ENCODE measurements around the gene RNF144A. TPM values are rescaled to one million over a fixed set of nuclear protein-coding genes. Genes with fewer than 3 reads are reported as not detected.

RNF144A gene
- total RNA-seq, 1 donor from 2014 or later = 16.6 TPM

- intact Hi-C loops (cut with micrococcal nuclease) = loop anchor here (2.0 kb wide), 1 partner anchor 38 kb away; no protein-coding TSS in a partner anchor
- Mint-ChIP-seq H3K4me1 (ENCODE audit: low read depth) (peaks cover 59% of the 10 kb centered on the region), H3K27ac (no peak overlapping the region)
These were observed 29.5 kb downstream of the RNF144A start for GRCh38 chr2:6946722-6947121.

GRCh38 chr2:6947929-6948676, 30.9 kb downstream of the RNF144A start:
- DNase-seq (ENCODE audit: low spot score) = no peak
- Mint-ChIP-seq H3K36me3 (ENCODE audit: low read depth) (peaks cover 20% of the 10 kb centered on the region), H3K4me3 (no peak overlapping the region), H3K4me1 (ENCODE audit: low read depth) (peaks cover 60% of the 10 kb centered on the region), H3K27me3 (ENCODE audit: insufficient read depth) (no peaks in the 10 kb centered on the region), H3K9me3 (no peaks in the 10 kb centered on the region), H3K27ac (peak overlapping the region; percentile 53)
- intact Hi-C loops (cut with micrococcal nuclease) = loop anchor here (2.0 kb wide), 1 partner anchor 39 kb away; no protein-coding TSS in a partner anchor

More at GRCh38 chr2:6946722-6947121, 29.5 kb downstream of the RNF144A start:
- DNase-seq (ENCODE audit: low spot score) = no peak
- H3K36me3 Mint-ChIP-seq (ENCODE audit: low read depth) = peaks cover 30% of the 10 kb centered on the region
- no peaks in the 10 kb centered on the region for H3K9me3 Mint-ChIP-seq
- H3K4me3 Mint-ChIP-seq = no peak overlapping the region
- H3K27me3 Mint-ChIP-seq (ENCODE audit: insufficient read depth) = no peaks in the 10 kb centered on the region

- no peaks in the 10 kb centered on the region for H3K9me3 Mint-ChIP-seq
- no peak overlapping the region for H3K4me3 Mint-ChIP-seq
- peaks cover 53% of the 10 kb centered on the region for H3K4me1 Mint-ChIP-seq (ENCODE audit: low read depth)
- DNase-seq (ENCODE audit: low spot score) = no peak
- no peaks in the 10 kb centered on the region for H3K27me3 Mint-ChIP-seq (ENCODE audit: insufficient read depth)
- H3K36me3 Mint-ChIP-seq (ENCODE audit: low read depth) = peaks cover 13% of the 10 kb centered on the region
- intact Hi-C loops (cut with micrococcal nuclease) = no loop called here
- no peak overlapping the region for H3K27ac Mint-ChIP-seq
These were observed 31.6 kb downstream of the RNF144A start for GRCh38 chr2:6948677-6949351.

GRCh38 chr2:6951046-6951445, 33.8 kb downstream of the RNF144A start:
- DNase-seq (ENCODE audit: low spot score) = no peak
- Mint-ChIP-seq H3K27me3 (ENCODE audit: insufficient read depth) (no peaks in the 10 kb centered on the region), H3K9me3 (no peaks in the 10 kb centered on the region), H3K4me1 (ENCODE audit: low read depth) (peaks cover 34% of the 10 kb centered on the region), H3K27ac (no peak overlapping the region), H3K4me3 (no peak overlapping the region), H3K36me3 (ENCODE audit: low read depth) (peaks cover 5% of the 10 kb centered on the region)
- intact Hi-C loops (cut with micrococcal nuclease) = no loop called here

GRCh38 chr2:6952101-6952500, 34.9 kb downstream of the RNF144A start:
- Mint-ChIP-seq H3K4me1 (ENCODE audit: low read depth) (peaks cover 34% of the 10 kb centered on the region), H3K27me3 (ENCODE audit: insufficient read depth) (no peaks in the 10 kb centered on the region), H3K4me3 (no peak overlapping the region), H3K36me3 (ENCODE audit: low read depth) (peaks cover 5% of the 10 kb centered on the region), H3K9me3 (no peaks in the 10 kb centered on the region), H3K27ac (no peak overlapping the region)
- intact Hi-C loops (cut with micrococcal nuclease) = no loop called here
- no peak for DNase-seq (ENCODE audit: low spot score)

- Mint-ChIP-seq H3K4me3 (no peak overlapping the region), H3K27me3 (ENCODE audit: insufficient read depth) (no peaks in the 10 kb centered on the region), H3K4me1 (ENCODE audit: low read depth) (peaks cover 22% of the 10 kb centered on the region), H3K9me3 (no peaks in the 10 kb centered on the region), H3K36me3 (ENCODE audit: low read depth) (peaks cover 2% of the 10 kb centered on the region), H3K27ac (no peak overlapping the region)
- intact Hi-C loops (cut with micrococcal nuclease) = no loop called here
- DNase-seq (ENCODE audit: low spot score) = no peak
These were observed 37.4 kb downstream of the RNF144A start for GRCh38 chr2:6954586-6954985.

- no peak for DNase-seq (ENCODE audit: low spot score)
- no peak overlapping the region for H3K27ac Mint-ChIP-seq
- H3K4me3 Mint-ChIP-seq = no peak overlapping the region
- no peaks in the 10 kb centered on the region for H3K9me3 Mint-ChIP-seq
- intact Hi-C loops (cut with micrococcal nuclease) = no loop called here
- peaks cover 20% of the 10 kb centered on the region for H3K4me1 Mint-ChIP-seq (ENCODE audit: low read depth)
- H3K27me3 Mint-ChIP-seq (ENCODE audit: insufficient read depth) = no peaks in the 10 kb centered on the region
- H3K36me3 Mint-ChIP-seq (ENCODE audit: low read depth) = no peaks in the 10 kb centered on the region
These were observed 38.4 kb downstream of the RNF144A start for GRCh38 chr2:6955511-6956136.

GRCh38 chr2:6956566-6956965, 39.4 kb downstream of the RNF144A start:
- DNase-seq (ENCODE audit: low spot score) = no peak
- Mint-ChIP-seq H3K4me3 (no peak overlapping the region), H3K27me3 (ENCODE audit: insufficient read depth) (no peaks in the 10 kb centered on the region), H3K9me3 (no peaks in the 10 kb centered on the region), H3K27ac (no peak overlapping the region), H3K4me1 (ENCODE audit: low read depth) (peaks cover 14% of the 10 kb centered on the region), H3K36me3 (ENCODE audit: low read depth) (no peaks in the 10 kb centered on the region)
- intact Hi-C loops (cut with micrococcal nuclease) = no loop called here

- Mint-ChIP-seq H3K36me3 (ENCODE audit: low read depth) (peaks cover 3% of the 10 kb centered on the region), H3K9me3 (no peaks in the 10 kb centered on the region), H3K4me3 (no peak overlapping the region), H3K4me1 (ENCODE audit: low read depth) (peaks cover 11% of the 10 kb centered on the region), H3K27me3 (ENCODE audit: insufficient read depth) (no peaks in the 10 kb centered on the region), H3K27ac (no peak overlapping the region)
- intact Hi-C loops (cut with micrococcal nuclease) = no loop called here
- DNase-seq (ENCODE audit: low spot score) = no peak
These were observed 40.0 kb downstream of the RNF144A start for GRCh38 chr2:6957031-6957714.

GRCh38 chr2:6957910-6958615, 40.9 kb downstream of the RNF144A start:
- Mint-ChIP-seq H3K27ac (no peak overlapping the region), H3K9me3 (no peaks in the 10 kb centered on the region), H3K36me3 (ENCODE audit: low read depth) (peaks cover 7% of the 10 kb centered on the region), H3K4me1 (ENCODE audit: low read depth) (peaks cover 10% of the 10 kb centered on the region), H3K27me3 (ENCODE audit: insufficient read depth) (no peaks in the 10 kb centered on the region), H3K4me3 (no peak overlapping the region)
- intact Hi-C loops (cut with micrococcal nuclease) = no loop called here
- DNase-seq (ENCODE audit: low spot score) = no peak

- Mint-ChIP-seq H3K9me3 (no peaks in the 10 kb centered on the region), H3K4me1 (ENCODE audit: low read depth) (peaks cover 10% of the 10 kb centered on the region), H3K27ac (no peak overlapping the region), H3K36me3 (ENCODE audit: low read depth) (peaks cover 13% of the 10 kb centered on the region), H3K27me3 (ENCODE audit: insufficient read depth) (no peaks in the 10 kb centered on the region), H3K4me3 (no peak overlapping the region)
- DNase-seq (ENCODE audit: low spot score) = no peak
- intact Hi-C loops (cut with micrococcal nuclease) = no loop called here
These were observed 41.5 kb downstream of the RNF144A start for GRCh38 chr2:6958616-6959235.

GRCh38 chr2:6959751-6960150, 42.5 kb downstream of the RNF144A start:
- Mint-ChIP-seq H3K27ac (no peak overlapping the region), H3K4me1 (ENCODE audit: low read depth) (peaks cover 10% of the 10 kb centered on the region), H3K36me3 (ENCODE audit: low read depth) (peaks cover 15% of the 10 kb centered on the region), H3K27me3 (ENCODE audit: insufficient read depth) (no peaks in the 10 kb centered on the region), H3K9me3 (no peaks in the 10 kb centered on the region), H3K4me3 (no peak overlapping the region)
- DNase-seq (ENCODE audit: low spot score) = no peak
- intact Hi-C loops (cut with micrococcal nuclease) = no loop called here

All from activated T-helper 1 cell treated with anti-CD3 and anti-CD28 coated beads, Interleukin-12 subunit alpha, Interleukin-12 subunit beta, Interleukin-2, Interleukin-4 antibody, amounts not matched to agents 30 ng/mL and 10 ng/mL and 1 ng/mL, durations not matched to agents 14 hours and 24 hours and 36 hours (primary cell).